Urinary bladder (tissue), 4 donors: ENCODE data around the gene CDH15. TPM values are rescaled to one million over a fixed set of nuclear protein-coding genes. Genes with fewer than 3 reads are reported as not detected.
A peak's percentile ranks its signal among the peaks of the same experiment; 100 is the strongest.

ENCODE experiments used
- DNase-seq: peaks from one replicate; pipeline ENCODE4 v3.0.0-alpha.2; 2015; ENCODE audit errors: extremely low spot score
- H3K27ac ChIP-seq: one replicate; pipeline ENCODE4 v1.5.1; 2013; ENCODE audit warnings: low read depth, mild to moderate bottlenecking, moderate library complexity
- H3K36me3 ChIP-seq: one replicate; pipeline ENCODE4 v1.6.1; 2013; ENCODE audit warnings: mild to moderate bottlenecking, moderate library complexity; ENCODE audit not compliant: insufficient read depth
- H3K4me1 ChIP-seq: one replicate; pipeline ENCODE4 v1.6.1; 2013; ENCODE audit warnings: mild to moderate bottlenecking, moderate library complexity; ENCODE audit not compliant: insufficient read depth
- H3K4me3 ChIP-seq: one replicate; pipeline ENCODE4 v1.5.1; 2013; ENCODE audit warnings: low read depth, low read length
- WGBS: extraction: QIAGEN DNeasy Blood & Tissue Kit; methylation state at CpG from one replicate; pipeline ENCODE4 v1.1.7; 2013; 5-methylcytosine and 5-hydroxymethylcytosine counted together
- polyA plus RNA-seq: library from polyadenylated mRNA; stranded (reverse); fragments of 200-250 nt; gene quantifications from one replicate; pipeline ENCODE4 v1.2.3, GENCODE V29; 2013
- total RNA-seq: library from RNA; depleted of rRNA; stranded (reverse); fragments of >200 nt; gene quantifications from one replicate; pipeline ENCODE4 v1.2.3, GENCODE V29; 2014
- donor health status: healthy with polysubstance abuse.
- donor health status: healthy.

Gene CDH15
- total and polyA plus RNA-seq, 2 donors = 0.05 to 3.7 TPM

- Histone ChIP-seq H3K36me3 (no peaks in the 10 kb centered on the region), H3K4me3 (no peak overlapping the region), H3K27ac (no peak overlapping the region), H3K4me1 (no peaks in the 10 kb centered on the region)
- DNase-seq = no peak
- WGBS = 84% methylated on average over 45 of the region's 45 CpGs
These were observed 23.1 kb downstream of the CDH15 start for GRCh38 chr16:89194340-89195311.

- Histone ChIP-seq H3K4me3 (no peak overlapping the region), H3K36me3 (no peaks in the 10 kb centered on the region), H3K4me1 (peaks cover 2% of the 10 kb centered on the region), H3K27ac (no peak overlapping the region)
- no peak for DNase-seq
- WGBS = 85% methylated on average over 21 of the region's 21 CpGs
These were observed 24.1 kb downstream of the CDH15 start for GRCh38 chr16:89195521-89196171.

- DNase-seq = no peak
- 81% methylated on average over 13 of the region's 13 CpGs for WGBS
- peaks cover 2% of the 10 kb centered on the region for H3K4me1 ChIP-seq
- H3K36me3 ChIP-seq = no peaks in the 10 kb centered on the region
- no peak overlapping the region for H3K27ac ChIP-seq
- H3K4me3 ChIP-seq = no peak overlapping the region
These were observed 25.6 kb downstream of the CDH15 start for GRCh38 chr16:89197033-89197632.

GRCh38 chr16:89197633-89198416 is 26.3 kb downstream of the CDH15 start:
- no peak for DNase-seq
- Histone ChIP-seq H3K4me1 (peaks cover 2% of the 10 kb centered on the region), H3K36me3 (no peaks in the 10 kb centered on the region), H3K4me3 (no peak overlapping the region), H3K27ac (no peak overlapping the region)
- WGBS = 81% methylated on average over 26 of the region's 26 CpGs

- Histone ChIP-seq H3K4me1 (peaks cover 2% of the 10 kb centered on the region), H3K4me3 (no peak overlapping the region), H3K36me3 (no peaks in the 10 kb centered on the region), H3K27ac (no peak overlapping the region)
- no peak for DNase-seq
- 83% methylated on average over 28 of the region's 28 CpGs for WGBS
These were observed 27.1 kb downstream of the CDH15 start for GRCh38 chr16:89198417-89199240.

- Histone ChIP-seq H3K36me3 (no peaks in the 10 kb centered on the region), H3K27ac (no peak overlapping the region), H3K4me1 (peaks cover 2% of the 10 kb centered on the region), H3K4me3 (no peak overlapping the region)
- DNase-seq = no peak
- WGBS = 78% methylated on average over 22 of the region's 22 CpGs
These were observed 27.9 kb downstream of the CDH15 start for GRCh38 chr16:89199241-89200123.

GRCh38 chr16:89200124-89200849 is 28.7 kb downstream of the CDH15 start, which contains the start of gene SLC22A31:
TSS of gene SLC22A31 (minus strand) at chr16:89200537. CDS start at chr16:89200501, 36 bp downstream.
- no peak for DNase-seq
- H3K36me3 ChIP-seq = no peaks in the 10 kb centered on the region
- peaks cover 2% of the 10 kb centered on the region for H3K4me1 ChIP-seq
- H3K4me3 ChIP-seq = peak within 1 kb of the TSS; percentile 24
- H3K27ac ChIP-seq = no peak within 1 kb of the TSS
- WGBS = 19% methylated on average over 28 of the region's 28 CpGs

GRCh38 chr16:89200850-89201411 is 29.4 kb downstream of the CDH15 start:
- peaks cover 2% of the 10 kb centered on the region for H3K4me1 ChIP-seq
- H3K27ac ChIP-seq = no peak overlapping the region
- no peaks in the 10 kb centered on the region for H3K36me3 ChIP-seq
- H3K4me3 ChIP-seq = peak overlapping the region; percentile 24
- WGBS = 2% methylated on average over 58 of the region's 58 CpGs
- DNase-seq = no peak

GRCh38 chr16:89201439-89202377 is 30.2 kb downstream of the CDH15 start:
- DNase-seq = no peak
- WGBS = 2% methylated on average over 109 of the region's 111 CpGs
- Histone ChIP-seq H3K4me1 (peaks cover 2% of the 10 kb centered on the region), H3K27ac (no peak overlapping the region), H3K4me3 (peak overlapping the region; percentile 24), H3K36me3 (no peaks in the 10 kb centered on the region)

GRCh38 chr16:89202422-89203215 is 31.1 kb downstream of the CDH15 start:
- Histone ChIP-seq H3K4me1 (peaks cover 2% of the 10 kb centered on the region), H3K36me3 (no peaks in the 10 kb centered on the region), H3K27ac (no peak overlapping the region), H3K4me3 (no peak overlapping the region)
- WGBS = 43% methylated on average over 49 of the region's 49 CpGs
- no peak for DNase-seq
